H1 (cell line): ENCODE measurements around the gene COQ7. TPM values are rescaled to one million over a fixed set of nuclear protein-coding genes. Genes with fewer than 3 reads are reported as not detected.

Experiments
- CTCF ChIP-seq, 3 experiments: IDR thresholded peaks; 1 replicate in 2 of 3; 2 replicates in 1 of 3; pipeline versions ENCODE4 v1.5.1 to v1.6.1; 2011; ENCODE audit warnings: low read length in 3 of 3, mild to moderate bottlenecking in 3 of 3, inconsistent platforms in 2 of 3, low read depth in 1 of 3, moderate library complexity in 1 of 3; ENCODE audit not compliant: insufficient read depth in 1 of 3; ENCODE audit errors: control extremely low read depth in 1 of 3
- SAP30 ChIP-seq: fragments of 300-600 bp; sonication (generic); IDR thresholded peaks from 2 replicates; pipeline ENCODE4 v1.7.1; 2012; ENCODE audit warnings: low read length, moderate library complexity, mild to moderate bottlenecking, inconsistent platforms; ENCODE audit not compliant: insufficient read depth, insufficient replicate concordance
- polyA plus RNA-seq, 7 experiments: library from polyadenylated mRNA; depleted of rRNA in 3 of 7; stranded (reverse) in 5 of 7; unstranded in 2 of 7; fragments of >200 nt in 5 of 7; fragments of 200-250 nt in 2 of 7; gene quantifications; 1 replicate in 5 of 7; 2 replicates in 1 of 7; 4 replicates in 1 of 7; pipeline versions ENCODE4 v1.2.1 to v1.2.3, GENCODE V29; 2011 to 2013; ENCODE audit warnings: missing spikeins in 2 of 7, mixed read lengths in 2 of 7
- total RNA-seq: library from RNA; stranded (reverse); fragmentation: NEBNext Ultra II Directional; extraction: Animal tissue kit (Norgen Biotek cat#: 25700); gene quantifications from 2 replicates; pipeline ENCODE4 v1.2.1, GENCODE V29; 2021

COQ7 gene
- total and polyA plus RNA-seq, 2 of the 8 experiments (the other 6 are each of a cell fraction or from before 2014, with no cell fraction given): 7.1 to 15.2 TPM

- TF ChIP-seq CTCF (IDR thresholded peaks at IDR 0.05; ENCODE audit: control extremely low read depth in 1 of 3, insufficient read depth in 1 of 3, low read depth in 1 of 3, low read length in 3 of 3) (no peak), SAP30 (no peak)
Observed at GRCh38 chr16:19119564-19119963, 52.1 kb downstream of the COQ7 start (continued).
